COR-L47 (cell line): ENCODE data around the gene C11orf21.
"Not testable (repeated sequence)": the region's sequence is repeated elsewhere in the genome, so short reads cannot be mapped to it uniquely, and the experiment has no call there.

ENCODE experiments used
- DNase-seq: peaks from one replicate; lab custom pipeline; 2025; lab: John Stamatoyannopoulos, UW

C11orf21 gene

DNA sequence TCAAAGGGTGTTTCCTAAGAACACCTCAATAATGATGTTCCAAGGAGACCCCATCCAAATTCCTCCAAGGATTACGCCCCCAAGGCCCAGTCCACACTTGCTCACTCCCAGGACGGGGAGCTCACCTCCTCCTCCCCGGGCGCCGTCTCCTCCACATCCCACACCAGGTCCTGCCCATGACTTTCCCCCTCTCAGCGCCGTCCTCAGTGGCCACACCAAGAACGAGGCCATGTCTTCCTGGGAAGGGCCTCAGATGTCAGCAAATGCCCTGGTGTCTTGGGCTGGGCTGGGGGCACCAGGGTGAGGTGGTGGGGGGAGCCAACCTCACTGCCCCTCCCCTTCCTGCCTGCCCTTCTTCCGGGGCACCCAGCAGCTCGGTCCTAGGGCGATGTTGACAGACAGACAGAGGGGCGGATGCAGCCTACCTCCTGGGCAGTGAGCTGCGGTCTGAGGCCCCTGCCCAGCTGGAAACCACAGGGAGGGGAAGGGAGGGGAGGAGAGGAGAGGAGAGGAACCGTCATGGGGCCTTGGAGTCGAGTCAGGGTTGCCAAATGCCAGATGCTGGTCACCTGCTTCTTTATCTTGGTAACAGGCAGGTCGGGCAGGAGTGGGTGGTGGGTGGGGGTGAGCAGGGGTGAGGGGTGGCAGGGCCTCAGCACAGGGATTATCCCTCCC, at the start of gene C11orf21, which contains the start of gene TSPAN32:
C11orf21 (minus strand) TSS at position 288 of the 675 bp plus-strand sequence; CDS start at position 178, 110 bp downstream.
TSPAN32 (plus strand) TSS at position 383 of the 675 bp plus-strand sequence; CDS start at position 520, 137 bp downstream.
- no peak for DNase-seq

DNA sequence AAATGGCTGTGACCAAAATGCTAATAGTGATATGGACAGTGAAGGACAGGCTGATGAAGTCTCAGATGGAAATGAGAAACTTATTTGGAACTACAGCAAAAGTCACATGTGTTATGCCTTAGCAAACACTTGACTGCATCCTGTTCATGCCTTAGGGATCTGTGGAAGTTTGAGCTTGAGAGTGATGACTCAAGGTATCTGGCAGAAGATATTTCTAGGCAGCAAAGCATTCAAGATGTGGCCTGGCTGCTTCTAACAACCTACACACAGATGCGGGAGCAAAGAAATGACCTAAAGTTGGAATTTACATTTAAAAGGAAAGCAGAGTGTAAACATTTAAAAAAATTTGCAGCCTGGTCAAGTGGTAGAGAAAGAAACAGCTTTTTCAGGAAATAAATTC, 47.3 kb upstream of the C11orf21 start:
- DNase-seq: no peak

DNA sequence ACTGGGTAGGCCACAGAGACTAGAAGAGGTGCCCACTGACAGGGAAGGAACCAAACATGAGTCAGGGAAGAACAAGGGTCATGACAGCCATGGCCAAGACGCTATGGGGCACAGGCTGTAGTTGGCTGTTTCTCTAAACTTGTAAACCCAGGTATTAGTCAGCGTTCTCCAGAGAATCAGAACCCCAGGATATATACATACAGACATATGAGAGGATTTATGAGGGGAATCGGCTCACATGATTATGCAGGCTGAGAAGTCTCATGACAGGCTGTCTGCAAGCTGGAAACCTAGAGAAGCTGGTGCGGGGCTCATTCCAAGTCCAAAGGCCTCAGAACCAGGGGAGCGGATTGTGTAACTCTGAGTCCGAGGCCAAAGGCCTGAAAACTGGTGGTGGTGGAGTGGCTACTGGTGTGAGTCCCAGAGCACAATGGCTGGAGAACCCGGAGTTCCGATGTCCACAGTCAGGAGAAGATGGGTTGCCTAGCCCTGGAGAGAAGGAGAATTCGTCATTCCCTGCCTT, 45.7 kb upstream of the C11orf21 start:
- no peak for DNase-seq

DNA sequence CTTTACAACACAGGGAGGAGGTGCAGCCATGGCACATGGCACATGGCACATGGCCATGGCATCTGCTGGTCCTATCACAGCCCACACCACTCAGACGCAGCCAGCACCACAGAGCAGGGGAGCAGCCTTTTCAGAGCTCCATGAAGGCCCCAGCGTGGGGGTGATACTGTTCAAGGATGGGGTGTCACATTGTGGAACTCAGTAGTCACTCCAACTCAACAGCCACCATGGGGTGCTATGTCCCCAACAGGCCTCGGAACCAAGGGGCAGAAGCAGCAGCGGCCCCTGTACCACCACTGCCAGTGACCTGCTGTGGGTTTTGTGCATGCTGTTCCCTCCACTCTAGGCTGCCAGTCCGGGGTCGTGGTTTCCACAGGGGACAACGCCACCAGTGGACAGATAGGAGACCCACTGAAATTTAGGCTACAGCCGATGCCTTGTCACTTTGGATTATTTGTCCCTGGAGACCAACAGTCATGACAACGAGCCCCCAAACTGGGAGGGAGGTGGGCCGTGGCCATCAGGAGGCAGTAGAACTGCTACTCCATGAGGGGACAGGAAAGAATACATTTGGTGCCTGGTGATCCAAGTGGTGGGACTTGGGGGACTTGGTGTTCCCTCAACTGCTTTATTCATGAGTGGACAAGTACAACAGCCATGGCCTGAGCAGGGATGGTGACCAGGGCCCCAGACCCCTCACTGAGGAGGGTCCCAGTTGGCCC, 45.0 kb upstream of the C11orf21 start:
- DNase-seq: no peak

DNA sequence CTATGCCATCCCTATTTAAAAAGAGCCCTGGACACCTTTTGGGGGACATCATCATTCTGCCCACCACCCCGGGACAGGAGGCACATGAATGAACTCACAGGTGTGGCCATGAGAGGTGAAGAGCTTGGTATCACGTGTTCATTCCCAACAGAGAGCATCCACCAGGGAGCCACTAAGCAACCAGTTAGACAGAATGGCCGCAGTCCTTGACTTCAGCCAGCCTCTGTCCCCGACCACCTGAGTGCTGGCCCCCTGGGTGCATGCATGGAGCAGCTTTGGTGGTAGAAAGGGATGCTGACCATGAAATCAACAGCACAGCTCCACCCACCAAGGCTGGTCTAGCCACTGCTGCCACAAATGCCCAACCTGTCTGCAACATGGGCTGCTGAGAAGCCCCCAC, 44.3 kb upstream of the C11orf21 start:
- no peak for DNase-seq

DNA sequence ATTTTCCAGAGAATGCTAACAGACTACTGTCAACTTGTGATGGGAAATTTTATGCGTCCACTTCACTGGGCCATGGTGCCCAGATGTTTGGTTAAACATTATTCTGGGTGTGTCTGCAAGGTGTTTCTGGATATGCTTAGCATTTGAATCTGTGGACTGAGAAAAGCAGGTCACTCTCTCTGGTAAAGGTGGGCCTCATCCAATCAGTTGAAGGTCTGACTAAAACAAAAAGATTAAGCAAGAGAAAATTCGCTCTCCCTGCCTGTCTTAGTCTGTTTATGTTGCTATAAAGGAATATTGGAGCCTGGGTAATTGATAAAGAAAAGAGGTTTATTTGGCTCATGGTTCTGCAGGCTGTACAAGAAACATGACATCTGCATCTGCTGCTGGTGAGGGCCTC, 43.3 kb upstream of the C11orf21 start:
- DNase-seq: no peak

DNA sequence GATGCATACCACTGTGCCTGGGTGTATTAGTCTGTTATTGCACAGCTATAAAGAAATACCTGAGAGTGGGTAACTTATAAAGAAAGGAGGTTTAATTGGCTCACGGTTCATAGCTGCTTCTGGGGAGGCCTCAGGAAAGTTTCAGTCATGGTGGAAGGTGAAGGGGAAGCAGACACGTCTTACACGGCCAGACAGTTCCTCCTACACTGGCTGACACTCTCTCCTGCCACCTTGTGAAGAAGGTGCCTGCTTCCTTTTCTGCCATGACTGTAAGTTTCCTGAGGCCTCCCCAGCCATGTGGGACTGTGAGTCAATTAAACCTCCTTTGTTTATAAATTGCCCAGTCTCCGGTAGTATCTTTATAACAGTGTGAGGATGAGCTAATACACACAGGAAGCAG, 41.8 kb upstream of the C11orf21 start:
- DNase-seq: no peak

DNA sequence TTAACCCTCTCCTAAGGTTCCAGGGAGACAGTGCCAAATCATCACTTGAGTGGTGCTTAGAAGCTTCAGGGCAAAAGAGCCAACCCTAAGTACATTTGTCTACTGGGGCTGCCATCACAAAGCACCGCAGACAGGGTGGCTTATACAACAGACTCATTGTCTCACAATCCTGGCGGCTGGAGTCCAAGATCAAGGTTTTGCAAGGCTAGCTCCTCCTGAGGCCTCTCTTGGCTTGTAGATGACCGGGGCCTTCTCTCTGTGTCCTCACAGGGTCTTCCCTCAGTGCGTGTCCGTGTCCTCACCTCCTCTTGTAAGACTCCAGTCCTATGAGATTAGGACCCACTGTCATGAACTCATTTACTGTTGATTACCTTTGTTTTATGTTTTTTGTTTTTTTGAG, 41.3 kb upstream of the C11orf21 start:
- no peak for DNase-seq

DNA sequence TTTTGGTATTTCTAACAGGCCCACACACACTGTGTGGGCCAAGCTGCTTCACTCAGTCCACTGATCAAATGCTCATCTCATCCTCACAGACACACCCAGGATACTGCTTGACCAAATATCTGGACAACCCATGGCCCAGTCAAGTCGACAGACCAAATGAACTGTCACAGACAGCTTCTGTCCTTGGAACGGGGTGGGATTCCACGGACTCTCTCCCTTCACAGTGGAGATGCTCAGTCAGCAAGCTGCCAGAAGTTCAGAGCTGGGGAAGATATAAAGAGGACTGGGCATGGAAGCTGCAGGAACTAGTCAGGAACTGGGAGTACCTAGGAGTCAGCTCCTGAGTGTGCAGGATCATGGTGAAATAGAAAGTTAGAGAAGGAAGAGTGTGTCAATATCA, 40.8 kb upstream of the C11orf21 start:
- DNase-seq: no peak

DNA sequence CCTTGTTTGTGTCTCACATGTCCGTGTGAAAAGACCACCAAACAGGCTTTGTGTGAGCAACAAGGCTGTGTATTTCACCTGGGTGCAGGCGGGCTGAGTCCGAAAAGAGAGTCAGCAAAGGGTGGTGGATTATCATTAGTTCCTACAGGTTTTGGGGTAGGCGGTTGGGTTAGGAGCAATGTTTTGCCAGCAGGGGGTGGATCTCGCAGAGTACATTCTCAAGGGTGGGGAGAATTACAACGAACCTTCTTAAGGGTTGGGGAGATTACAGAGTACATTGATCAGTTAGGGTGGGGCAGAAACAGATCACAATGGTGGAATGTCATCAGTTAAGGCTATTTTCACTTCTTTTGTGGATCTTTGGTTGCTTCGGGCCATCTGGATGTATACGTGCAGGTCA, 37.0 kb upstream of the C11orf21 start:
- DNase-seq: not testable (repeated sequence)

DNA sequence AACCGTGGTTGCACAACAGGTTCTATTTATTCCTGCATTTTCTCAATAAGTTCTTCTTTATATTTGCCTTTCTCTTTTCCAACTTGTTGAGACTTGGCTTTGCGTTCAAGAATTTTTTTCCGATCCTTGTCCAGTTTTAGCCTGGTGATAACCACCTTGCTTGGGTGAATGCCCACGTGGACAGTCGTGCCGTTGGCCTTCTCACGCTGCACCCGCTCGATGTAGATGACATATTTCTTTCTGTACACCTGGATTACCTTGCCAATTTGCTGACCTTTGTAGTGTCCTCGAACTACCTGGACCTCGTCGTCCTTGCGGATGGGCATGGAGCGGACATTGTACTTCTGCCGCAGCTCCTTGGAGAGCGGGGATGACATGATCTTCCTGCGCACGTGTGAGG, 33.6 kb upstream of the C11orf21 start:
- not testable (repeated sequence) for DNase-seq

DNA sequence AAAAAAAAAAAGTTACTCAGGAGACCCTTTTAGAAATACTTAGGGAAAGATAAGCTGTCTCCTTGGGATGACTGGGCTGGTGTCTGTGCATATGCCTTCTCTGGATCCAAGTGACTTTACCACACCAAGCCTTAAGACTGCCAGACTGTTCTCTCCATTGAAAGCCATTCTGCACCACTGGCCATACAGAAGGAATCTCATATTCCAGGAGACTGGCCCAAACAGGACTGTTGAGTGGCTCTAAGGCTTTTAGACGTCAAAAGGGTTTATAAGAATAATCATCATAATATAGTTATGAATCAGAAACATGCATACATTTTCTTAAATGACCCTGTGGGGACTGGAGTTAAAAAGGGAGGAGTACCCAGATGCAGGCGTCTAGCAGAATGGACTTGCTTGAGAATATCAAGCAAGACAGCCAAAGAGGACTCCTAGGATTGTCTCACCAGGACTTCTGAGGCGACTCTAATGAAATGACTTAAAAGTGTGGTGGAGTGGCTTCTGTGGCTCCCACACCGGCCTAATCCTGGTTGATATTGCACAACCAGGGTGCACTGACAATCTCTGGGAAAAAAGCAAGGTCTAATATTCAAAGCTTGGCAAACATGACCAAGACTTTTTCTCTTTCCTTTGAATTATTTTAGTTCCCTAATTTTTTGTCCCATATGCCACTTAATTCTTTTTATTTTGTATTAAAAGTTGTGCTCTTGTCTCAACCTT, 31.9 kb upstream of the C11orf21 start:
- DNase-seq: not testable (repeated sequence)

DNA sequence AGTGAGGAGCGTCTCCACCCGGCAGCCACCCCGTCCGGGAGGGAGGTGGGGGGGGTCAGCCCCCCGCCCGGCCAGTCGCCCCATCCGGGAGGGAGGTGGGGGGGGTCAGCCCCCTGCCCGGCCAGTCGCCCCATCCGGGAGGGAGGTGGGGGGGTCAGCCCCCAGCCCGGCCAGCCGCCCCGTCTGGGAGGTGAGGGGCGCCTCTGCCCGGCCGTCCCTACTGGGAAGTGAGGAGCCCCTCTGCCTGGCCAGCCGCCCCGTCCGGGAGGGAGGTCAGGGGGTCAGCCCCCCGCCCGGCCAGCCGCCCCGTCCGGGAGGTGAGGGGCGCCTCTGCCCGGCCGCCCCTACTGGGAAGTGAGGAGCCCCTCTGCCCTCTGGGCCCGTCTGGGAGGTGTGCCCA, 30.9 kb upstream of the C11orf21 start:
- DNase-seq: not testable (repeated sequence)

DNA sequence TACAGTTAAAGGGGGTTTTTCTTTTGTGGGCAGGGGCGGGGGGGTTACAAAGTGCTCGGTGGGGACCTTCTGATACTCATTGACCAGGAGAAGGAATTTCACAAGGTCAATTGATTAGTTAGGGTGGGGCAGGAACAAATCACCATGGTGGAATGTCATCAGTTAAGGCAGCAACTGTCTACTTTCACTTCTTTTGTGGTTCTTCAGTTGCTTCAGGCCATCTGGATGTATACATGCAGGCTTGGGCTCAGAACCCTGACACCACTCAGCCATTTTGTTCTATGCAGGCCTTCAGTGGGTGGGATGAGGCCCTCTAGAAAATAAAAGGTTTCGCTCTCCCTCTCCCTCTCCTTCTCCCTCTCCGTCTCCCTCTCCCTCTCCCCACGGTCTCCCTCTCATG, 29.7 kb upstream of the C11orf21 start:
- DNase-seq: no peak

DNA sequence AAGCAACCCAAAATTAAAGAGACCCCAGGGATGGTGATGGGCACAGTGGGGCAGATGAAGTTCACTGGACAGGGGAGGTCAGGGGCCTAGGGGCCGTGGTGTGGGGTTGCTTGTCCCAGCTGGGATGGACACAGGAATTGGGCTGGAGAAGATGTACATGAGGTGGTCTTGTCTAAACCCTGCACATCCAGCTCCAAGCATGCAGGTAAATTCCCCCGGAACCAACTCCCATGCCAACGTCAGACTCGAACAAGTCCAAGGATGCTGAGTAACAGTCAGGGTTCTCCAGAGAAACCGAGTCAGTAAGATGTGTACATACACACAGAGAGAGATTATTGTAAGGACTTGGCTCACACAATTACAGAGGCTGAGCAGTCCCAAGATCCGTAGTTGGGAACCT, 29.0 kb upstream of the C11orf21 start:
- DNase-seq: no peak

DNA sequence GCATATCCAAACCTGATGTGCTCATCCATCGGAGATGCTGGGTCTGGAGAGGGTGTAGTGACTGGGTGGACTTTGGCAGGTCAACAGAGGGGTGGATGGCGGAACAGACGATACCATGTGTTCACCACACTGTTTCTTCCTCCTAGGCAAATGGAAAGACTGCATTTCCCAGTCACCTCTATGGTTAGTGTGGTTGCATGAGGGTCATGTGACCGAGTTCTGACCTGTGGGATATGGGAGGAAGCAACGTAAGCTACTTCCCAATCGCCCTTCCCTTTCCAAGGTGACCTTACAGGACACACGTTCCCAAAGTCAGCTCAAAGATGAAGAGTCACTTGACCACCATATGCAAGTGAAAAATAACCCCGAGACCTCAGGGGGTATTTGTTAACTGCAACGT, 27.8 kb upstream of the C11orf21 start:
- no peak for DNase-seq

DNA sequence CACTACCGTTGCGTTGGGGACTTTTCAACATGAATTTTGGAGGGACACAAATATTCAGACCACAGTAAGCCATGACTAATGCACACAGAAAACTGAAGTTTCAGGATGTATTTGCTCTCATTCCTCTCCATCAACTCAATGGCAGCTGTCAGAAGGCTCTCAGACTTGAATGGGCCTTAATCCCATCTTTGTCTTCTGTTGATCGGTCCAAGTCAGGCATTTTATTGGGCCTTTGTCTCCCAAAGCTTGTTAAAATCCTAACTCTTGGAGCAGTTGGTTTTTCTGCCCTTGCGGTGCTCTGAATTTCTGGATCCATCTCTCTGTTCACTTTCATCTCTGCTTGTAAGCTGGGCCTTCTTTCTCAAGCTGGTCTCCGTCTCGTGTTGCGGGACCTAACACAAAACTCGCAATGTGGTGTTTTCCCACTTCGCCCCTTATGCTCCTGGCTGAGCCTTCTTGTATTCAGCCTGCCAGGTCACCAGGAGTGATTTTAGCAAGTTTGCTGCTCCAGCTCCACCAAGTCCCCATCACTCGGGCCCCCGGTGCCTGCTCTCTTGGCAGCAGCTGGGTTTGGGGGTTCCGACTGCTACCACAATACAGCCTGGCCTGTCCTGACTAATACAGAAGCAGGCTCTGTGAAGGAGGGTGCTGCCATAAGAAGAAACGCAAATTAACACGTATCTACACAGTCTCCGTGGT, 27.1 kb upstream of the C11orf21 start:
- DNase-seq: no peak

DNA sequence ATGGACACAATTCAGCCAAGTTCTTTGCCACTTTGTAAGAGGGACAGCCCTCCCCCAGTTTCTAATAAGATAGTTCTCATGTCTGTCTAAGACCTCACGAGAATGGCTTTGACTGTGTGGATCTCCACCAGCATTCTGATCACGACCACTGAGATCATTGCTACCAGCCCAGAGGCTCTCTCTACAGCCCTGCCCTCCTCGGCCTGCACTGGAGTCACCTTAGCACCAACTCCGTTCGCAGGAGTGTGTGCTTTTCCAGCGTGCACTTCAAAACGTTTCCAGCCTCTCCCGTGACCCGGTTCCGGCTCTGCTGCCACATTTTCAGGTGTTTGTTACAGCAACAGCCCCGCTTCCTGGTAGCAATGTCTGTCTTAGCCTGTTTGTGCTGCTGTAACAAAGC, 26.3 kb upstream of the C11orf21 start:
- no peak for DNase-seq

DNA sequence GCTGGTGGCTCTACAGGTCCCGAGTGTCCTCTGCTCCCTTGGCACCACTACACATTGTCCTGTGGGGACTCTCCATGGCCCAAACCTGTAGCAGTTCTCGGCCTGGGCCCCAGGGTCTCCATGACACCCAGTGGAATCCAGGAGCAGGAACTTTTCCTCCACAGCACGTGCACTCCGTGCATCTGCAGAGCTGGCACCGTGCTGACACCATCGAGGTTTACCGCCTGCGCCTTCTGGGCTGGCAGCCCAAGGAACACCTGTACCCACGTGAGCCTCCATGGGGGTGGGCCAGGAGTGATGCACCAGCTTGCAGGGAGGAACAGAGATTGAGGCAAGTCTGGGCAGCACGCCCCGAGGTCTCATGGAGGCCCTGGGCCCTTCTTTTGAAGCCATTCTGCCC, 25.3 kb upstream of the C11orf21 start:
- DNase-seq: no peak

DNA sequence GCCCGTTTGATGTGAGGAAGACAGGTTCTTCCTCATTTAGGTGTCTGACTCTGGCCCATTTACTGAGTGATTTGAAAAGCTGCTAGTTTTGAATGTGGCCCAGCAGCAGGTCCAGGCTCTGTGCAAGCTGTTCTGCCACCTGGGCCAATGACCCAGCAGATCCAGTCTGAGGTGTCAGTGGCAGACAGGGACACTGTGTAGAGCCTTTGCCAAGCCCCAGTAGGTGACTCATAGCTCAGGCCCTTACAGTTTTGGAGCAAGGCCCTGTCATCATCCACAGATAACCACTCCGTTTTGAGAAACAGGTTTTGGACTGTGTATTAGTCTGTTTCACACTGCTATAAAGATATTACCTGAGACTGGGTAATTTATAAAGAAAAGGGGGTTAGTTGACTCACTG, 24.0 kb upstream of the C11orf21 start:
- no peak for DNase-seq

DNA sequence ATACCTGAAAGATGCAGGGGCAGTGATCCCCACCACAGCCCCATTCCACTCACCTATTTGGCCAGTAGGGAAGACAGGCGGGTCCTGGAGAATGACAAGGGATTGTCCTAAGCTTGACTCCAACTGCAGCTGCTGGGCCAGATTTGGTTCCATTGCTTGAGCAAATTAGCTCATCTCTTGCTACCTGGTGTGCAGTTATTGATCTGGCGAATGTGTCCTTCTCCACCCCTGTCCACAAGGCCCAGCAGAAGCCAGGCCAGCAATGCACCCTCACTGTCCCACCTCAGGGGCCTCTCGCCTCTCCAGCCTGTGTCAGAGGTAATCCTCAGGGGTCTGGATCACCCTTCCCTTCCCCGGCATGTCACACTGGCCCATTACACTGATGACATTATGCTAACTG, 23.4 kb upstream of the C11orf21 start:
- no peak for DNase-seq

DNA sequence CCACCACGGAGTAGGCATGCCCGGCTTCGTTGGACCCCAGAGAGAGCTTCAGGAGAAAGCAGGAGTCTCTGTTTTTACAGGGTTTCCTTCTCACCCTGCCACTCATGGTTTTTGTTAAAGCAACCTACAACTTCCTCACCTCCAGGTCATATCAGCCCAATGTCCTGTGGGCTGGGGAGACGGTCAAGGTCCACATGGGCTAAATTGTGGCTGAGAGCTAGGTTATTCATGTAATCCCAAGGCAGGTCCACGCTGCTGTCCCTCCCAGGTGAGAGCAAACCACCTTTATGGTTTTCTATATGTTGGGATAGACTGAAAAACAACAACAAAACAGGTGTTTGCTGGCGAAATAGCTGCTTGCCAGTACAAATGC, 19.6 kb upstream of the C11orf21 start:
- no peak for DNase-seq
